ENCODE results near the gene ADAM33.

GRCh38 chr20:3648951-3649350 lies 32.9 kb downstream of the ADAM33 start:
- no peak for TF ChIP-seq CTCF (conservative IDR thresholded peaks at IDR 0.05; ENCODE audit: low read length)
- TF ChIP-seq EZH2phosphoT487 (IDR thresholded peaks at IDR 0.05; ENCODE audit: borderline replicate concordance) = no peak
